NCI-H1092 (cell line): ENCODE results near the gene RBM19.

ENCODE experiments used
- DNase-seq: peaks from one replicate; lab custom pipeline; 2025; lab: John Stamatoyannopoulos, UW

RBM19 gene

GRCh38 chr12:113931517-113931916 lies 34.6 kb downstream of the RBM19 start:
- no peak for DNase-seq

DNA sequence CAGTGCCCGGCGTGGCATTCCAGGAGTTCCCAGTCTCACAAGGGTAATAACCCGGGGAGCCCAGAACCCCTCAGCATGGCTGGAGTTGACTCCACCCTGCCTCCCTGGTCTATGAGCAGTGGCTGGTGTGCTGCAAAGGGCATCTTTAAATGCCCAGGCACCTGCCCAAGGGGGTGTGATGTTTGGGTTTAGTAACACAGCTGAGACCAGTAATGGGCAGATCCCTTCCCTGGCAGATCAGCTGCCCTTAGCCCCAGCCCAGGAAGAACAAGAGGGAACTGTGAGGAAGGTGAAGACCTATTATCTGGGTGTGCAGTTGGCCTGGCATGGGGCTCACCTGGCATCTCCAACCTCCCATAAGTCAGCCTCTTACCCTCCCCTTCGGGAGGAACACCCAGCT lies 35.9 kb downstream of the RBM19 start:
- DNase-seq: no peak

GRCh38 chr12:113929312-113929989 lies 36.7 kb downstream of the RBM19 start:
- DNase-seq: no peak

- DNase-seq: no peak
Measured at GRCh38 chr12:113926788-113927187, 39.3 kb downstream of the RBM19 start.

DNA sequence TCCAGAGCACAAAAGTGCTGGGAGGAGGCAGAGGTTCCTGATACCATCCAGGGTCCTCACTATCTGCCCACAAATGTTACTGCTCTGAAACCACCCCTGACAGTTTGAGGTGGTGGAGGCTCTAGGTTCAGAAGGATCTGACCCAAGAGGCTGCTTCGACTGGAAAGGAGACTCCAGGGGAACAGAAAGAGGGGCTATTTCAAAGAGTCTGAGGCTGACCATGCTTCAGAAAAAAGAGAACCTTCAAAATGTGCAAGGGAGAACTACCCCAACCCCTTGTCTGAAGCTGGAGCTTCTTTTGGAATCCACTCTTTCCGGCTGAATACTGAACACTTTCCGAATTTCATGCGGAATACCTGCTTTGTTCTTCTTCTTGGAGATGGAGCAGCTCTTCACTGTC lies 41.8 kb downstream of the RBM19 start:
- DNase-seq: no peak

GRCh38 chr12:113923251-113923650 lies 42.9 kb downstream of the RBM19 start:
- DNase-seq: no peak

GRCh38 chr12:113921430-113921829 lies 44.7 kb downstream of the RBM19 start:
- no peak for DNase-seq

DNA sequence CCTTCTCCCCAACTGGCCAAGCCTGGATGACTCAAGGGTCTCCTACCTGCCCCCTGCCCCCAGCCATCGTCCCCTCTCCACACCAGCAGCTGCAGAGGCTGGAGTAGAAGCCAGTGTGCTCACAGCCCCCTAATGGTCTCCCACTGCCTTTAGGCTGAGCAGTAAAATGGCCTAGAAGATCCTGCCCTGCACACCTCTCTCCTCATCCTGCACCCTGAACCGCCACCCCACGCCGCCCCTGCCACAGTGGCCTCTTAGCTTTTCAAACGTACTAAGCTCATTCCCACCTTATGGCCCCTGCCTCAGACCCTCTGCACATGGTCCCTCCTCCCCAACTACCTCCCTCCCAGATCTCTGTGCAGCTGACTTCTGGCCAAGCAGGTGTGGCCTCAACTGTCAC lies 46.3 kb downstream of the RBM19 start:
- no peak for DNase-seq

DNA sequence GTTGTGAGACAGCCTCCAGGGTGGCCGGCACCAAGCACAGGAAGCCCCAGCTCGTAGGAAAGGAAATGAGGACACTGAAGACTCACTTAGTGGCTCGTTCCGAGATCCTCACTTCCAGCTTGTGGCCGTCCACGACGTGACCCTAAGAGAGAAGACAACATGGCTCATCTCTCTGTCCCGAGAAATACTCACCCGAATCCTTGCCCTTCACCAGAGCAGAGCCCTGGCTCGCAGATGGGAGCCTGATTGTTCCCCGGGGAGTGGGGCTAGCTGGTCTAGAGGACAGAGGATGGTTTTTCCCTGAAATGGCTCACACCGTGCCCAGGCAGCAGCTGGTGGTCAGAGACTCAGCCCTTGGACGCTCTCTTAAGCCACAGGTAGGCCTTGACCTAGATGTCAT lies 47.8 kb downstream of the RBM19 start:
- DNase-seq: no peak

DNA sequence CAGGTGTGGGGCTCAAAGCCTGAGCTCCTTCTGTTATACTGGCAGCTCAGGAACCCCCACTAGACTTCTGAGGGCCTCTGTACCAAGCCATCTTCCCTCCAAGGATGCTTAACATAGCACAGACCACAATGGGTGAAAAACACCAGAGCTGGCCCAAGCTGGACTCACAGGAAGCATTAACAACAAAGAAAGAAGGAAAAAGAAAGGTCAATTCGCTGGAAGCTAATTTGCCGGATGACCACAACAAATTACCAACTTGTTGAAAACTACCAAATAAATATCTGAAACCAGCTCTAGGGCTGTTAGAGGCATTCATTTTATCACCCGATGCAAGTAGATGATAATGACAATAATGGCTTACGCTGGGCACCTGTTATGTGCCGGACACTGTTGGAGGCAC lies 48.7 kb downstream of the RBM19 start:
- DNase-seq: no peak

DNA sequence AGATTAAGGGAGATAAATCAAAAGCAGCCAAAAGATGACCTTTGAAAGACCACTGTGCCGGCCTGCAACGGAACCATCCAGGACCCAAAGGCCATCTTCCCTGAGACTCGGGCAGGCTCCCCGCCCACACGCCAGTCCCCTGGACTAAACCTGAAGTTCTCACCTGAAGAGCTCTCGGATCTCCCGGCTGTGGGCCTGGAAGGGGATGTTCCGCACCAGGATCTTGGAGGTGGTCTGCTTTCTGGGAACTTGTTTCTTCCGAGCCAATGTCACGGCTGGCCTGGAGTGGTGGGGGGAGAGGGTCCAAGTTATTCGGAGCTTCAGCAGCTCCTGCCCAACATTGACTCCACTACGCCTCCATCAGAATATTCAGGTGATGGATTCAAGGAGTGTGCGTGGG lies 51.3 kb downstream of the RBM19 start:
- no peak for DNase-seq

- no peak for DNase-seq
Measured at GRCh38 chr12:113914176-113914575, 51.9 kb downstream of the RBM19 start.

- no peak for DNase-seq
Measured at GRCh38 chr12:113912760-113913329, 53.3 kb downstream of the RBM19 start.

DNA sequence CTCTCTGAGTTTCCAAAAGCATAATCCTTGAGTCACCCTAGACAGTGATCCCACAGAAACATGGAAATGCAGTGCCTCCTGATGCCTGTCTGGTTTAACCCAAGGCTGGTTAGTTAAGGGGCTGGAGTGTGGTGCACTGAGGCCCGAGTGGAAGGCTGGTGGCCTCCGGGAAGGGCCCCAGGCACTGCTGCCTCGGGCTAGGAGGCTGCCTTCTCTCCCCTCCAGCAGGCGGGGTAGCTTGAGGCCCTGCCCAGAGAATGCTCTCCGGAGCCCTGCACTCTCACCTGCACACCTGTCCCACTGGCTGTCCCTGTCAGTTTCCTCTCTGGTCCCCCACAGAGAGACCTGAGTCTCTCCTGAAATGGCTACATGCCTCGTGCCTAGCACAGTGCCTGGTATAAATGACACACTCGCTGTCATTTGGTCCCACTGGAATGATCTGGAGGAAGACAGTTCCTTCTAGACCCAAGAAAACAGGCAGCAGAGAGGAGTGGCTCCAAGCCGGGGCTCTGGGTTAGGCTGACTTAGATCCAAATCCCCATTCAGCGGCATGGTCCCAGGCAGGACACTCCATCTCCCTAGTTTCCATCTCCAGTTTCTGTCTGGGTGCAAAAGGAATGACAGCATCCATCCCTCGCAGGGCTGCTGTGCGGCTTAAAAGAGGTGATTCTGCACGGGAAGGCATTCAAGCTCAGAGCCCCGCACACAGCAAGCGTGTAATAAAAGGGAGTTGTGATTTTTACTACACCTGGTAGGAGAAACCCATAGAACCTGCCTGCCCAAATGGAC lies 54.0 kb downstream of the RBM19 start:
- DNase-seq: no peak

DNA sequence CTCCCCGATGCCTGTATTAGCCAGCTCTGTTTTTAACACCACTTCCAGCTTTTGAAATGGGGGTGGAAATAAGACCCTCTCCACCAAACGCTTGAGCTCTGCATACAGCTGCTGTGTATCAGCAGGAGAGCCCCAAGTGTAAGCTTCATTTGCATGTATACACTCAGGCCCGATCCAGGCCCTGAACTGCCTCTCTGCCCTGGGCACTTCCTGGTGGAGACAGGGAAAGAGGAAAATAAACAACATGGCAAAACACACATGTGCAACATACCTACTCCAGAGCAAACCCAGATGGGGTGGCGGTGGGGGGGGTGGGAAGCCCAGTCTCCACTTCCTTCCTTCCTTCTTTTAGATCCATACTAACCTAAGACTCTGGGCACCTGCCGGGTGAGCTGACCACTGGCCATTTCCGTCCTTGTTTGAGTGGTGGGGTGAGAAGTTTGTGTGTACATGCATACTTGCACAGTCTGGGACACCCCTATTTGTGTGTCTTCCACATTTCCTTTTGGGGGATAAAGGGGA lies 55.3 kb downstream of the RBM19 start:
- DNase-seq: no peak

- DNase-seq: no peak
Measured at GRCh38 chr12:113909776-113910420, 56.2 kb downstream of the RBM19 start.

GRCh38 chr12:113908584-113909100 lies 57.5 kb downstream of the RBM19 start:
- no peak for DNase-seq

DNA sequence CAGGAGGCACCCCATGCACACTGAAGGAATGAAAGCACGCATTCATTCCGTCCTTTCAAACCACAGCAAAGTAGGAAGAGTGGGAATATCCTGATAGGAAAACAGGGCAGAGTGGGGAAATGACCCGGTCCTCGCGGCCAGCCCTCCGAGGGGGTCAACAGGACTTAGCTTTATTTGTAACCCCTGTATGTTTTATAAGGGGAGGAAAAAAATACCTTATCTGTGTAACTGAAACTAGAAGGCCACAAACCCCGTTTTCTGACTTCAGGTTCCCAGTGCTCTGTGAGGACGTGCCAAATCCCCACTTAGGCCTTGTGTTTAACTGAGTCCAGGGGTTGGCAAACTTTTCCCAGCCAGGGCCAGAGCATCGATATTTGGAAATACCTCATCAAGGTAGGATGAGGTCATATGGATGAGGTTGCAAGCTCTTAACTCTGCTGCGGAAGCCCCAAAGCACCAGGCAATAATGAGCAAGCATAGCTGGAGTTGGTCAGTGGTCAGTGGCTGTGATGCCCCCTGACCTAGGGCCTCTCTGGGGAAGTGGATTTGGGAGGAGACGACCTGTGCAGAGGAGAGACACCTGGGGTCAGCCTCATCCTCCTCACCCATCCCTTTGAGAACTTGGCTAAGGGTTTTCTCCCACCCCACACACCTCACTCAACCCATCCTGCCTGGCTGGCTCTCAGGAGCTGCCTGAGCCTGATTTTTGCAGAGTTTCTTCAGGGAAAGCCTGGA lies 58.5 kb downstream of the RBM19 start:
- DNase-seq: no peak

DNA sequence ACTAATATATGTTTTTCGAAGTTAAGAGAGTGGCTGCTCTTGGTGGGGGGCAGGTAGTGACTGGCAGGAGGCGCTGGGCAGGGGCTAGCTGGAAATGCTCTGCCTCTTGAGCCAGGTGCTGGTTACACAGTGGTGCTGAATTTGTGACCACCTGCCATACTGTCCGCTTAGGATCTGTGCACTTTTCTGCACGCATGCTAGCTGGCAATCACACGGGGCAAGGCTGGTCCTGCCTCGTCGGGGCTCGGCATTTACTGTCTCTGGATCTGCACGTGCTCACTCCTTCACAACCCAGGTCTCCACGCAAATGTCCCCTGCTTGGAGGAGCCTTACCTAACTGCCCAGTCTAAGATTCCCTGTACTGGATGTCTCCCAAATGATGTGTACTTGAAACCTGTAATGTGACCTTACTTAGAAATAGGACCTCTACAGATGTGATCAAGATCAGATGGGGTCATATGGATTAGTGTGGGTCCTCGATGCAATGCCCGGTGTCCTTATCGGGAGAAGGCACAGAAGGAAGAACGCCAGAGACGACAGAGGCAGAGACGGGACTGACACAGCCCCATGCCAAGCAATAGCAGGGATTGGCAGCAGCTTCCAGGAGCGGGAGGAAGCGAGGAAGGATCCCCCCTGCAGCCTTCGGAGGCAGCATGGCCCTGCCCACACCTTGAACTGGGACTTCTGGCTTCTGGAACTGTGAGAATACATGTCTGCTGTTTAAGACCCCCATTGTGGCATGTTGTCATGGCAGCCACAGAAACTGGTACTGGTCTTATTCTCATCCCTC lies 59.5 kb downstream of the RBM19 start:
- no peak for DNase-seq

GRCh38 chr12:113905829-113906228 lies 60.3 kb downstream of the RBM19 start:
- no peak for DNase-seq

- no peak for DNase-seq
Measured at GRCh38 chr12:113903381-113903863, 62.7 kb downstream of the RBM19 start.
